LNCaP clone FGC (cell line): ENCODE data around the gene E2F3.

ENCODE experiments used
- DNase-seq: peaks from one replicate; pipeline ENCODE4 v3.0.0-alpha.2; 2011; ENCODE audit warnings: low read depth
- H3K4me3 ChIP-seq: 2 replicates; pipeline ENCODE4 v1.5.1; 2011; ENCODE audit warnings: mild to moderate bottlenecking, low read depth, low read length, control low read depth
- CTCF ChIP-seq: IDR thresholded peaks from 2 replicates; pipeline ENCODE4 v1.5.1; 2012; ENCODE audit warnings: mild to moderate bottlenecking; ENCODE audit not compliant: control insufficient read depth, insufficient read depth; ENCODE audit errors: extremely low read depth

E2F3 gene

DNA sequence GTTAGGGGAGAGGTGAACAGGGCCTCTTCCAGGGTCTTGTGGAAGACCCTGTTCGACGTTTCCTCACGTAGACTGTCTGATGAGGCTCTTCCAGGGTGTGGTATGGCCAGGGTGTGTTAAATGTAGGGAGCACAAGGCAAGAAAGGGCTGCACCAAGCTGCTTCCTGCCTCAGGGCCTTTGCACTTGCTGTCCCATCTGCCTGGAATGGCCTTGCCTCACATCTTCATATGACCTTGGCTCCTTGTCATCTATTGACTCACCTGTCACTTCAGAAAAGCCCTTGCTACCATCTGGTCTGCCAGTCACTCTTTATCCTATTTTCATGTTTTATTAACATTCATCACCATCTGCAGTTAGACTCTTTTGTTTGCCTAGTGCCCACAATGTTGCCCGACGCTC lies 31.0 kb downstream of the E2F3 start:
- DNase-seq: no peak
- TF ChIP-seq CTCF: no peak
- no peak overlapping the region for H3K4me3 ChIP-seq

DNA sequence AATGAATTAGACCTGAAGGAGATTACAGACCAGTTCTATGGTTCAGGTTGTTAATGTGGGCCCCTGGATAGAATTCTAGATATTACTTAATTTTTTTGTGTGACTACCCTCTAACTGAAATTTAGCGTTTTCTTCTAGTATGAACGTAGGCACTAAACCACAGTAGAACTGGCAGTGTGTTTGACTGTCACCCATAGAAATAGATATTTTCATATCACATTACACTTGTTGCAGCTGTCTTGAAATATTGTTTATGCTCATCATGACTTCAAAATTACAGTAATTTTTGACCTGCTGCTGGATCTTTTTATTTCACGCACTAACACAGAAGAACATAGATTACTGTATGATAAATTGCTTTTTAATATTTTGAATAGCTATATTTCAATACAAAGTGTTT lies 31.6 kb downstream of the E2F3 start:
- DNase-seq: no peak
- no peak overlapping the region for H3K4me3 ChIP-seq
- TF ChIP-seq CTCF: no peak

DNA sequence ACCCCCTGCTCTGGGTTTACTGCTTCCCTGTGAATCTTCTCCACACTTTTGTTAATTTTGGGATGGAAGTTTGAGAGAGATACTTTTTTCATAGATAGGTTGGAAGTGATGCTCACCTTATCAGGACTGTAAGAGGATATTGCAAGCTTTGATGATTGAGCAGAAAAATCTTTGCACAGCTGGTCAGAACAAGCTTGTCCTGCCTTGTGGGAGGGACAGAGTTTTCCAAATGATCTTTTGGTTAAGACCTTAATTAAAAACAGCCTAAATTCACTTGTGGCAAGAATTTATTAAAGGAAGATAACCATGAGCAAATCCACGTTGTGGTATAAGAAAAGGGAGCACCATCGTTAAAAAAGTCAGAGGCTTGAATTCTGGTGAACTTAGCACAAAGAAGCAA lies 32.2 kb downstream of the E2F3 start:
- no peak for TF ChIP-seq CTCF
- no peak overlapping the region for H3K4me3 ChIP-seq
- no peak for DNase-seq

DNA sequence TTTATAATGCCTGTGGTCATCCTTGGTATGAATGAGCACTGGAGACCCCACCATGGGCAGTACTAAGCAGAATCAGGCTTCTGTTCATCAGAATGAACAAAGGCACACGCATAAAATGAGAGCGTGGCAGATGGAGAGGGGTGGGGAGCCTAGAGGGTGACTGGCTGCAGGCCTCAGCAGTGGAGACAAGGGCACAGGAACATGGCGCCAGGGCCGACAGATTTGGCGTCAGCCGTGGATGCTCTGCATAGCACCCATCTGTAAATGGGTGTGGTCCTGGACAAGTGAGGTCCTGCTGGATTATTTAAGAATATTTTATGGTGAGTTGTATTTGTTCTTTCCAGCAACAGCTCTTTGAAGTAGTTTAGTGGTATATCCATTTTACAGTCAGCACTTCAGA lies 33.1 kb downstream of the E2F3 start:
- TF ChIP-seq CTCF: no peak
- no peak overlapping the region for H3K4me3 ChIP-seq
- DNase-seq: no peak

GRCh38 chr6:20436719-20437118 lies 35.0 kb downstream of the E2F3 start:
- no peak for TF ChIP-seq CTCF
- H3K4me3 ChIP-seq: no peak overlapping the region
- DNase-seq: no peak

GRCh38 chr6:20437639-20438038 lies 36.0 kb downstream of the E2F3 start:
- H3K4me3 ChIP-seq: no peak overlapping the region
- TF ChIP-seq CTCF: no peak
- DNase-seq: no peak

DNA sequence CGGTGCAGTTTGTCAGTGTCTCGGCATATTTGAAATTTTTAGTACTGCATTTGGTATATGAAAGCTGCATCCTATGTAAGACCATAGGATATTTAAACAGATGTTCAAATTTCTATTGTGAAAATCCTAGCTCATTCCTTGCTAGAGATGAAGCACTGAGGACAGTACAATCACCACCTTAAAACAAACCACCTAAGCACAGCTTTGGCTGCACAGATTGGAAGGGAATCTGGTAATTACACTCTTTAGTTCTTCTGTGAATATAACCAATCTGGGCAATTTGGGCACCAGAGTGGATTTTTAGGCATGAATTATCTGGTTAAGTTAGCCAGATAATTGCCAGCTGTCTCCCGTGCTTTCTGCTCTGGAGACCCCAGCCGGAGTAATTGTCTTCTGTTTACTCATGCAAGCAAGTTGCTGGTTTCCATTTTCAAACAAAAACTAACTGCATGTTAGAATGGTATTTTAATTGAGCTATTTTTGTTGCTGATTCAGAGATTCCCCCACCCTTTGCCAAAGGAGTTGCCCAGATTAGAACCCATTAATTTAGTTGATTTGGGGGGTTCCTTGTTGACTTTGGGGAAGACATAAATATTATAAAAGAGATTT lies 36.9 kb downstream of the E2F3 start:
- DNase-seq: no peak
- H3K4me3 ChIP-seq: no peak overlapping the region
- no peak for TF ChIP-seq CTCF
